ENCODE data around the gene MAST2. TPM values are rescaled to one million over a fixed set of nuclear protein-coding genes. Genes with fewer than 3 reads are reported as not detected.

MAST2 gene
- total RNA-seq, 5 donors from 2014 or later (not counting 1 experiment from before 2014, with no cell fraction given), result 7.4 to 9.7 (median 7.6) TPM

- H3K27me3 Mint-ChIP-seq, result peaks cover 0 to 4% of the 10 kb centered on the region in 2 donors
- H3K27ac Mint-ChIP-seq, result no peak overlapping the region
- WGBS (ENCODE audit: insufficient coverage), result 83% methylated on average over 1 of the region's 3 CpGs
- Histone ChIP-seq H3K27ac (ENCODE audit: low read length) (no peak overlapping the region), H3K27me3 (replicated peaks in 1 of 2; ENCODE audit: control insufficient read depth in 2 of 2, extremely low read depth in 1 of 2, insufficient read depth in 2 of 2, low read length in 1 of 2) (no peaks in the 10 kb centered on the region), H3K4me3 (ENCODE audit: control insufficient read depth in 1 of 2, extremely low read depth in 1 of 2, low read length in 1 of 2) (no peak overlapping the region), H3K9me3 (no peaks in the 10 kb centered on the region), H3K4me1 (ENCODE audit: control insufficient read depth in 1 of 2, extremely low read depth in 1 of 2, insufficient read depth in 2 of 2, low read length in 2 of 2) (no peaks in the 10 kb centered on the region), H3K36me3 (ENCODE audit: control insufficient read depth in 2 of 2, extremely low read depth in 1 of 2, insufficient read depth in 1 of 2, low read length in 1 of 2) (no peaks in the 10 kb centered on the region)
- H3K4me1 Mint-ChIP-seq, result no peaks in the 10 kb centered on the region
- ChIA-PET CTCF (no interaction called here), POLR2A (interaction anchor here in 1 of 2 donors (0.7 kb wide), 1 partner anchor 10 kb away, joined by 5 read pairs; no protein-coding TSS in a partner anchor)
- H3K9me3 Mint-ChIP-seq, result peaks cover 0 to 8% (median 0%) of the 10 kb centered on the region in 3 donors
- DNase-seq (no peak), ATAC-seq (replicated peaks in 1 of 4) (no peak)
- no peak overlapping the region for H3K4me3 Mint-ChIP-seq
- no peaks in the 10 kb centered on the region for H3K36me3 Mint-ChIP-seq
Measured at GRCh38 chr1:46080257-46080656, 276.8 kb downstream of the MAST2 start.

GRCh38 chr1:46081206-46081605 is 277.8 kb downstream of the MAST2 start:
- no peak overlapping the region for H3K27ac ChIP-seq (ENCODE audit: low read length)
- peaks cover 0 to 4% of the 10 kb centered on the region in 2 donors for H3K27me3 Mint-ChIP-seq
- POLR2A ChIA-PET, result no interaction called here

GRCh38 chr1:46081619-46082018 is 278.2 kb downstream of the MAST2 start:
- no peak overlapping the region for H3K4me3 ChIP-seq (ENCODE audit: control insufficient read depth in 1 of 2, extremely low read depth in 1 of 2, low read length in 1 of 2)
- Mint-ChIP-seq H3K27me3 (peaks cover 0 to 4% of the 10 kb centered on the region in 2 donors), H3K4me1 (no peaks in the 10 kb centered on the region), H3K27ac (no peak overlapping the region), H3K9me3 (peaks cover 0 to 8% (median 0%) of the 10 kb centered on the region in 3 donors), H3K4me3 (no peak overlapping the region), H3K36me3 (no peaks in the 10 kb centered on the region)
- ATAC-seq (replicated peaks in 1 of 4) (no peak), DNase-seq (no peak)
- no peak overlapping the region for H3K27ac ChIP-seq (ENCODE audit: low read length)
- H3K9me3 ChIP-seq, result no peaks in the 10 kb centered on the region
- H3K27me3 ChIP-seq (replicated peaks in 1 of 2; ENCODE audit: control insufficient read depth in 2 of 2, extremely low read depth in 1 of 2, insufficient read depth in 2 of 2, low read length in 1 of 2), result peaks cover 0 to 3% of the 10 kb centered on the region in 2 experiments
- ChIA-PET POLR2A (no interaction called here), CTCF (no interaction called here)
- H3K36me3 ChIP-seq (ENCODE audit: control insufficient read depth in 2 of 2, extremely low read depth in 1 of 2, insufficient read depth in 1 of 2, low read length in 1 of 2), result no peaks in the 10 kb centered on the region
- no peaks in the 10 kb centered on the region for H3K4me1 ChIP-seq (ENCODE audit: control insufficient read depth in 1 of 2, extremely low read depth in 1 of 2, insufficient read depth in 2 of 2, low read length in 2 of 2)
- WGBS (ENCODE audit: insufficient coverage), result no CpG with 5 or more reads among the region's 1 CpG

More at GRCh38 chr1:46081206-46081605, 277.8 kb downstream of the MAST2 start:
- CTCF ChIA-PET, result no interaction called here
- 93% methylated on average over 3 of the region's 7 CpGs for WGBS (ENCODE audit: insufficient coverage)
- H3K9me3 Mint-ChIP-seq, result peaks cover 0 to 8% (median 0%) of the 10 kb centered on the region in 3 donors
- H3K4me3 ChIP-seq (ENCODE audit: control insufficient read depth in 1 of 2, extremely low read depth in 1 of 2, low read length in 1 of 2), result no peak overlapping the region
- no peaks in the 10 kb centered on the region for H3K36me3 ChIP-seq (ENCODE audit: control insufficient read depth in 2 of 2, extremely low read depth in 1 of 2, insufficient read depth in 1 of 2, low read length in 1 of 2)
- H3K9me3 ChIP-seq, result no peaks in the 10 kb centered on the region
- H3K4me1 Mint-ChIP-seq, result no peaks in the 10 kb centered on the region
- H3K27ac Mint-ChIP-seq, result no peak overlapping the region
- ATAC-seq (replicated peaks in 1 of 4), result no peak
- H3K4me1 ChIP-seq (ENCODE audit: control insufficient read depth in 1 of 2, extremely low read depth in 1 of 2, insufficient read depth in 2 of 2, low read length in 2 of 2), result no peaks in the 10 kb centered on the region
- peaks cover 0 to under 1% of the 10 kb centered on the region in 2 experiments for H3K27me3 ChIP-seq (replicated peaks in 1 of 2; ENCODE audit: control insufficient read depth in 2 of 2, extremely low read depth in 1 of 2, insufficient read depth in 2 of 2, low read length in 1 of 2)
- no peaks in the 10 kb centered on the region for H3K36me3 Mint-ChIP-seq
- H3K4me3 Mint-ChIP-seq, result no peak overlapping the region
- DNase-seq, result no peak

GRCh38 chr1:46083579-46083978 is 280.2 kb downstream of the MAST2 start:
- DNase-seq (no peak), ATAC-seq (replicated peaks in 1 of 4) (no peak)
- no peaks in the 10 kb centered on the region for H3K9me3 ChIP-seq
- no peak overlapping the region for H3K27ac ChIP-seq (ENCODE audit: low read length)
- ChIA-PET CTCF (no interaction called here), POLR2A (no interaction called here)
- H3K27ac Mint-ChIP-seq, result no peak overlapping the region
- H3K36me3 ChIP-seq (ENCODE audit: control insufficient read depth in 2 of 2, extremely low read depth in 1 of 2, insufficient read depth in 1 of 2, low read length in 1 of 2), result no peaks in the 10 kb centered on the region
- peaks cover 0 to 8% (median 0%) of the 10 kb centered on the region in 3 donors for H3K9me3 Mint-ChIP-seq
- H3K4me3 Mint-ChIP-seq, result no peak overlapping the region
- H3K4me3 ChIP-seq (ENCODE audit: control insufficient read depth in 1 of 2, extremely low read depth in 1 of 2, low read length in 1 of 2), result no peak overlapping the region
- peaks cover 0 to 3% of the 10 kb centered on the region in 2 experiments for H3K27me3 ChIP-seq (replicated peaks in 1 of 2; ENCODE audit: control insufficient read depth in 2 of 2, extremely low read depth in 1 of 2, insufficient read depth in 2 of 2, low read length in 1 of 2)
- H3K4me1 Mint-ChIP-seq, result no peaks in the 10 kb centered on the region
- no peaks in the 10 kb centered on the region for H3K4me1 ChIP-seq (ENCODE audit: control insufficient read depth in 1 of 2, extremely low read depth in 1 of 2, insufficient read depth in 2 of 2, low read length in 2 of 2)
- H3K36me3 Mint-ChIP-seq, result no peaks in the 10 kb centered on the region
- H3K27me3 Mint-ChIP-seq, result peaks cover 0 to 4% of the 10 kb centered on the region in 2 donors

GRCh38 chr1:46084553-46085451 is 281.4 kb downstream of the MAST2 start:
- peaks cover 0 to 8% (median 0%) of the 10 kb centered on the region in 3 donors for H3K9me3 Mint-ChIP-seq
- Histone ChIP-seq H3K36me3 (ENCODE audit: control insufficient read depth in 2 of 2, extremely low read depth in 1 of 2, insufficient read depth in 1 of 2, low read length in 1 of 2) (no peaks in the 10 kb centered on the region), H3K9me3 (no peaks in the 10 kb centered on the region), H3K4me3 (ENCODE audit: control insufficient read depth in 1 of 2, extremely low read depth in 1 of 2, low read length in 1 of 2) (no peak overlapping the region), H3K27me3 (replicated peaks in 1 of 2; ENCODE audit: control insufficient read depth in 2 of 2, extremely low read depth in 1 of 2, insufficient read depth in 2 of 2, low read length in 1 of 2) (peaks cover 0 to 3% of the 10 kb centered on the region in 2 experiments), H3K27ac (ENCODE audit: low read length) (no peak overlapping the region), H3K4me1 (ENCODE audit: control insufficient read depth in 1 of 2, extremely low read depth in 1 of 2, insufficient read depth in 2 of 2, low read length in 2 of 2) (no peaks in the 10 kb centered on the region)
- H3K27me3 Mint-ChIP-seq, result peaks cover 0 to 4% of the 10 kb centered on the region in 2 donors
- DNase-seq (no peak), ATAC-seq (replicated peaks in 1 of 4) (no peak)
- no peak overlapping the region for H3K4me3 Mint-ChIP-seq
- no CpG with 5 or more reads among the region's 1 CpG for WGBS (ENCODE audit: insufficient coverage)
- H3K4me1 Mint-ChIP-seq, result no peaks in the 10 kb centered on the region
- ChIA-PET CTCF (no interaction called here), POLR2A (interaction anchor here in 1 of 2 donors (0.6 kb wide), 1 partner anchor 148 kb away, joined by 3 read pairs; no protein-coding TSS in a partner anchor)
- no peaks in the 10 kb centered on the region for H3K36me3 Mint-ChIP-seq
- no peak overlapping the region for H3K27ac Mint-ChIP-seq

Data from T-cell (primary cell).